ENCODE results near the gene P3H4. TPM values are rescaled to one million over a fixed set of nuclear protein-coding genes. Genes with fewer than 3 reads are reported as not detected.

P3H4 gene
- total RNA-seq, 1 experiment from 2014 or later, result 24.0 TPM

GRCh38 chr17:41775394-41776226, 36.1 kb downstream of the P3H4 start:
- H3K4me3 Mint-ChIP-seq, result peak overlapping the region; percentile 34 to 53; a peak in 3 of 5 replicates
- H3K56ac ChIP-seq (ENCODE audit: insufficient read length, low read depth, low read length), result no peak overlapping the region
- no peak overlapping the region for H2AK5ac ChIP-seq (ENCODE audit: insufficient read length, low read length)
- no peak overlapping the region for H3K4ac ChIP-seq (ENCODE audit: low read depth, low read length)
- no peak overlapping the region for H3K18ac ChIP-seq (ENCODE audit: insufficient read length, low read depth, low read length)
- H2BK12ac ChIP-seq (ENCODE audit: insufficient read length, low read depth, low read length), result no peak overlapping the region
- H3K4me2 ChIP-seq (ENCODE audit: insufficient read depth, insufficient read length, low read length), result no peak overlapping the region
- H3K27ac ChIP-seq (ENCODE audit: insufficient read length, low read depth, low read length), result no peak overlapping the region
- no peak overlapping the region for H3K9ac ChIP-seq (ENCODE audit: extremely low read depth, insufficient read length, low read length)
- no peaks in the 10 kb centered on the region for H3K79me1 ChIP-seq (ENCODE audit: insufficient read depth, low read depth, low read length, poor library complexity, severe bottlenecking)
- H2BK120ac ChIP-seq (ENCODE audit: low read depth, low read length, poor library complexity, severe bottlenecking), result no peak overlapping the region
- H3K79me2 ChIP-seq (ENCODE audit: insufficient read depth, low read length), result no peaks in the 10 kb centered on the region; the same call in 1 of the 2 replicates
- peak overlapping the region; percentile 38; the same call in 1 of the 2 replicates for H3K14ac ChIP-seq (ENCODE audit: insufficient read depth, low read length)
- no peaks in the 10 kb centered on the region for H3K9me3 Mint-ChIP-seq
- H4K20me1 ChIP-seq (ENCODE audit: control insufficient read depth, insufficient read depth, insufficient read length), result no peaks in the 10 kb centered on the region
- no peak overlapping the region for H4K5ac ChIP-seq (ENCODE audit: insufficient read length, low read depth, low read length)
- H2BK20ac ChIP-seq (ENCODE audit: low read depth, low read length, poor library complexity, severe bottlenecking), result no peak overlapping the region
- TF ChIP-seq CTCF (conservative IDR thresholded peaks at IDR 0.05), result no peak
- H4K91ac ChIP-seq (ENCODE audit: insufficient read length, low read depth, low read length), result no peak overlapping the region
- H2BK5ac ChIP-seq (ENCODE audit: insufficient read length, low read length), result no peak overlapping the region
- no CpG with 5 or more reads among the region's 12 CpGs for WGBS (ENCODE audit: extremely low coverage, insufficient read length, low lambda C conversion rate)
- peaks cover 53 to 61% of the 10 kb centered on the region in 2 experiments for H3K4me1 Mint-ChIP-seq
- H4K8ac ChIP-seq (replicated peaks; ENCODE audit: insufficient read length, low read depth, low read length), result no peak overlapping the region
- no peak overlapping the region for H2BK15ac ChIP-seq (ENCODE audit: low read depth, low read length)
- H3K4me1 ChIP-seq (ENCODE audit: insufficient read depth, low read length), result peaks cover 7% of the 10 kb centered on the region; the same call in 1 of the 2 replicates
- peak overlapping the region; percentile 68 to 96 (median 95); a peak in 6 of 7 replicates for H3K27ac Mint-ChIP-seq
- H3K23ac ChIP-seq (ENCODE audit: insufficient read length, low read depth, low read length), result no peak overlapping the region
- peak; percentile 81 for DNase-seq
- peaks cover 6 to 17% (median 14%) of the 10 kb centered on the region in 3 experiments; a peak in 6 of 7 replicates for H3K36me3 Mint-ChIP-seq (ENCODE audit: insufficient read depth in 1 of 3, low read depth in 3 of 3)
- H2AFZ ChIP-seq (ENCODE audit: low read length), result no peak overlapping the region
- no peaks in the 10 kb centered on the region for H3K9me3 ChIP-seq (ENCODE audit: control insufficient read depth, low read depth, low read length)
- H3T11ph ChIP-seq (ENCODE audit: low read length), result no peak overlapping the region
- no peaks in the 10 kb centered on the region for H3K23me2 ChIP-seq (ENCODE audit: insufficient read length, low read depth, low read length, poor library complexity, severe bottlenecking)
- H3K27me3 Mint-ChIP-seq (ENCODE audit: low read depth), result no peaks in the 10 kb centered on the region
- no peaks in the 10 kb centered on the region for H3K27me3 ChIP-seq (ENCODE audit: insufficient read depth, low read length)

Measured in H9 (cell line).